HG03175 (cell line): ENCODE data around the gene C17orf113.
A peak's percentile ranks its signal among the peaks of the same experiment; 100 is the strongest.
"Not testable (repeated sequence)": the region's sequence is repeated elsewhere in the genome, so short reads cannot be mapped to it uniquely, and the experiment has no call there.

Experiments used
- ATAC-seq: cut with Tn5 transposase; IDR thresholded peaks from one replicate; pipeline ENCODE4 v1.9.1; 2021; ENCODE audit warnings: mild to moderate bottlenecking, moderate library complexity; ENCODE audit not compliant: unreplicated experiment

The C17orf113 gene

DNA sequence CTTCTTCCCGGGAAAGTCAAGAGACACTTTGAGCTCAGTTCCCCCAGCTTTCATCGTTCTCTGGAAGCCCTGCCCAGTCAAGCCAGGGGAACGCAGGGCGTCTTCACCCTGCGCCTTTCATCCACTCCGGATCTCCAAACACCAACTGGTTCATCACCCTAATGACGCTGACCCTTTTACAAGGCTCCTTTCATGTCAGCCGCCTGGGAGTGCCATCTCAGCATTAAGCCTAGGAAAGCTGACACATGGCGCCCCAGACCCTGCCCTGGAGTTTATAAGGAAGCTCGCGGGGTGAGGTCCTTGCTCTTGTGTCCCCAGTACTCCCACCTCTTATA is 32.6 kb downstream of the C17orf113 start:
- ATAC-seq = peak; percentile 6

DNA sequence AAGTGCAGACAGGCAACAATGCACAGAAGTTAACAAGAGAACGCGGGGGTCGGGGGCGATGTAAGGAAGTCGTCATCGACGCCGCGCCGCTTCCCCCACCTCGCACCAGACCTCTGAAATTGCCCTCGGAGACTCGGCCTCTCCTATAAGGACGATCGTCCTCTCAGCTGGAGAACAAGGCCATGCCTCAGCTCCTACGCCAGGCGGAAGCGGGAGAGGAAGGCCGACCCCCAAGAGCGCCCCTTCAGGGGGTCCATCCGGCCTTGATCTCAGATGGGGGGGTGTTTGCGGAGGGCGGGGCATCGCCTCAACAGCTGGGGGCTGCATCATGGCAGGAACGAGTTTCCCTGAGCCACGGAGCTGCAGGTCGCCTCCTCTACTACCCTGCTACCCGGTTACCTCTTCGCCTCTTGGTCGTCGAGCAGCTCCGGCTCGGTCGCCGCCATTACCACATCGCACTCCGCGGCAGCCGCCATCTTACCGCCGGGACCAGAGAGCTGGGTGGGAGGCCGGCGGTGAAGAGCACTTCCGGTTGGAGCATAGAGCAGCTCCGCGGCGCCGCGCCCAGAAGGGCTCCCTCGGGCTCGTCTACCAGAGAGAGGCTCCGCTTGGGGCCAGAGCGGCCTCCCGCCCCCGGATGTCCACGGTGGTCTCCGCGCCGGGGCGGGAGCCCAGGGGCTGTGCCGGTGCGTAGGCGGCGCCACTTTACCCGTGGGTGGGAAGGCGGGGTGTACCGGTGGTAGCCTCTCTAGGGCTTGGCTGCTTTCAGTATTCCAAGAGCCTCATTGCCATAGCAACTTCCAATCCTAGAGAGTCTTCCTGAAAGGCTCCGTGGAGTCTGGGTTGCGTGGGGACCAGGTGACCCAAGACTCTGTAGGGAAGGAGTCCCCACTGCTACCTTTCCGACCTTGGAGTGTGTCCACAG is 33.2 kb downstream of the C17orf113 start, which contains the start of gene DNAJC7:
Gene DNAJC7, minus strand, starts transcription at position 499 of the 925 bp plus-strand sequence. Its CDS starts 23 bp downstream, at position 476.
- peak; percentile 89 for ATAC-seq

DNA sequence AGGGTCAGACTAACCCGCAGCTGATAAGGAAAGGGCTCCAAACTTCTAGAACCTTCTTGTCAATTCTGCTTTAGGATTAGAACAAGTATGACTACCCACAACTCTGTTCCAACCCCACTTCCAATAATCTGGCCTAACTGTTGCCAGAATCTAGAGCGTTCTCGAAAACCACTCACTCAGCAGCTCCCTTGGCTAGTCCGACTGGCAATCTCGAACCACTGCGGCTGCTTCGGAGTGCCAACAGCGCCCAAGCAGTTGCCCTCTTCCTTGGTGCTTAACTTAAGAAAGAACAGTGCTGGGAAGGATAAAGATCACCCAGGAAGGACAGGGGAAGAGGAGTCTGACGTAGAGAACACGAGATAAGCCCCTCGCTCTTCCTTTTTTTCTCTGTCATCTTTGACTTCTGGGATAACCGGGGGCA is 34.0 kb downstream of the C17orf113 start:
- no peak for ATAC-seq

DNA sequence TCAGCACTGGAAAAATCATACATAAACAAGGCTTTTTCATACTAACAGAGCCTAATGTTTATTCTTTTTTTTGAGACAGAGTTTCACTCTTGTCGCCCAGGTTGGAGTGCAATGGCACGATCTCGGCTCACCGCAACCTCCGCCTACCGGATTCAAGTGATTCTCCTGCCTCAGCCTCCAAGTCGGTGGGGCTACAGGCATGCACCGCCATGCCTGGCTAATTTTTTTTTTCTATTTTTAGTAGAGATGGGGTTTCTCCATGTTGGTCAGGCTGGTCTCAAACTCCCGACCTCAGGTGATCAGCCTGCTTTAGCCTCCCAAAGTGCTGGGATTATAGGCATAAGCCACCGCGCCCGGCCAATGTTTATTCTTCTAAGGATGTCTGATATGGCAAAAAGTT is 36.7 kb downstream of the C17orf113 start:
- not testable (repeated sequence) for ATAC-seq

DNA sequence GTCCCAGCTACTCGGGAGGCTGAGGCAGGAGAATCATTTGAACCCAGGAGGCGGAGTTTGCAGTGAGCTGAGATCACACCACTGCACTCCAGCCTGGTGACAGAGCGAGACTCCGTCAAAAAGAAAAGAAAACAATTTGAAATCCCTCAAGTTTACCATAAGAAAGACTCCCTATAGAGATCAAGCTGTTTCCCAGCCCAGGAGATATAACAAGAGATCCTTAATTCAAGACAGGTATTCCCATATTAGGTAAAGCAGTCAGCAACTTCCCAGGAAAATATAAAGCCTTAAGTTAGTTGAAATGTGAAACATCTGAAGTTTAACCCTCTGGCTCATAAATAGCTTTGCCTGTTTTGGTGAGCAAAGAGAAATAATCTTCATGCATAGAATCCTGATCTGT is 38.0 kb downstream of the C17orf113 start:
- not testable (repeated sequence) for ATAC-seq

DNA sequence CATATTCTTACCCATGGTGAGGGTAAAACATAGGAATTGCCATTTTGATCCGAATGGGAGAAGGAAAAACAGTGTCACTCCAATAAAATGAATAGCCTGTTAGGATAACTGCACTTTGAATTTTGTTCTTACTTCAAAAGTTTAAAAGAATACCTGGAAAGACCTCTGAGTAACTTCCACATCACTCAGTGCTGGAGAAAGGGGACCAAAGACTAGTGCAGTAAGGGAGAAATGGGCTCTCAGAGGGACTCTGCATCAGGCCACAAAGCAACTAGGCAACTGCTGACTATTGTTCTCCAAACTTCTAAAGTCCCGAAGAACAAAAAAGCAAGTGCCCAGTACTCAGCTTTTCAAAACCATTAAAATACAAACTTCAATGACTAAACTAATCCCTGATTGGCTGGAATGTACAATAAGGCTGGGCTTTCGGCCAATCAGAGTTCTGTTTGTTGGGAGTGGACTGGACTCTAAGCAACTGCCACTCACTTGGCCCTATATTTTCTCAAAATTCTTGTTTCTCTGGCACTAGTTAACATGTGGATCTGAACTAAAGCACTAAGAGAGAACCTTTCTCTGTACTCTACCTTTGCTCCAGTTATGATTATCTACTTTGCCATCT is 39.4 kb downstream of the C17orf113 start:
- ATAC-seq = no peak

DNA sequence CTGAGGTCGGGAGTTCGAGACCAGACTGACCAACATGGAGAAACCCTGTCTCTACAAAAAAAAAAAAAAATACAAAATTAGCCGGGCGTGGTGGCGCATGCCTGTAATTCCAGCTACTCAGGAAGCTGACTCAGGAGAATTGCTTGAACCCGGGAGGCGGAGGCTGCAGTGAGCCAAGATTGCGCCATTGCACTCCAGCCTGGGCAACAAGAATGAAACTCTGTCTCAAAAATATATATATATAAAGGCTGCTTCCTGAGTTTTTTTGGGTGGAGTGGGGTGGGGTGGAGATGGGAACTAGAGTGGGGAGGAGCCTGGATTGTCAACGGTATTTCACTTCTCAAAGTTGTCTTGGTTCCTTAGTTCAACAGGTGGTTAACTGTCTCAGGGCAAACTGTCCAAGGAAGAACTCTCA is 40.1 kb downstream of the C17orf113 start:
- not testable (repeated sequence) for ATAC-seq

DNA sequence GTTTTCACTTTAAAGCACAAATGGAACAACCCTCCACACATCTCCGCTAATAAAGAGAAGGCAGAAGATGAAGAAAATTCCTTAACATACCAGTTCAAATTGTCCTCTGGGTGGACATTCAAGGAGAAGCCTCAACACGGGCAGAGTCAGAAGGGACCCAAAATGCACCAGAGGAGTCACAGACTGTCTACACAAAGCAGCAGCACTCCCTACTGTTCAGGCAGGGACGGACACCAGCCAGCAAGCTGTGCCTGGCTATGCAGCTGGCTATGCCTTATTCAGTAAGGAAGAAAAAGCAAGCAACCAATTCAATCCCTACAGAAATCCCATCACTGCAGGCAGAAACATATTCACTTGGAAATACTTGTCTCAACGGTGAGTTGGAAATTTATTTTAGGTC is 41.2 kb downstream of the C17orf113 start:
- ATAC-seq = no peak

DNA sequence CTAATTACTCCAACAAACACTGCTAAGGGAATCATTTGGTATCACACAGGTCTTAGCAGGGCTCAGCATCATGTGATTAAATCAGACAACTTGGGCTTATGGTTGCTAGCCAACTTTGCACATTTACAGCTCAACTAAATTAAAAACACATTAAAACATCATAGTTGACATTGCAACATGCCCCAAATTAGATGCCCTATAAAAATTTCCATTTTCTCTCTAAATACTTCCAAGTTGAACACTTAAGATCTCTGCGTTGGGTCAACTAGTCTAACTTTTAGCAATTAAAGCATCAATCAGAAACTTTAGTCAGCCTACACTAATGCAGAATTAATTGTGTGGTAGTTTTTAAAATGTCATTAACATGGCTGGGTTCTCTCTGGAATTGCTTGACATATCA is 45.2 kb downstream of the C17orf113 start:
- ATAC-seq = no peak

DNA sequence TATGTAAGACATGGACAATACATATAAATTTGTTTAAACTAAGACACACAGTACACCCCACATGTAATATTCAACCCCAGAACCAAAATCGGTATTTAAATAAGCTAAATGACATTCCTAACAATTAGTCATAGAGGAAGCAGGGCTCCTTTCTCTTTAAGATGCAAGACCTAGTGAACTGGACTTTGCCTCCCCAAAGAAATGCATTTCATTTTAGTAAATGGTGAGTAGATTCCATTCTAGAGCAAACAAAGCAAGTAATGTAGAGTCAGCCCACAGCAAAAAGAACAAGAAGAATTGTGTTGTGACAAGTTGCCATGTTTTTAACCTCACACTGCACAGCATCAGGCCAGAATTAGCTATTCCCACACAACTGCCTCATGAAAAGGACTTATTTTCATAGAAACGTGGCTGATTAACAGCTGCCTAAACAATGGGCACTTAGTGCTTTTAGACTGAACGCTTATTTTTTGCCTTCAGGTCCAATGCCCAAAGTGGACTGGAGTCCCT is 47.6 kb downstream of the C17orf113 start:
- ATAC-seq = no peak

DNA sequence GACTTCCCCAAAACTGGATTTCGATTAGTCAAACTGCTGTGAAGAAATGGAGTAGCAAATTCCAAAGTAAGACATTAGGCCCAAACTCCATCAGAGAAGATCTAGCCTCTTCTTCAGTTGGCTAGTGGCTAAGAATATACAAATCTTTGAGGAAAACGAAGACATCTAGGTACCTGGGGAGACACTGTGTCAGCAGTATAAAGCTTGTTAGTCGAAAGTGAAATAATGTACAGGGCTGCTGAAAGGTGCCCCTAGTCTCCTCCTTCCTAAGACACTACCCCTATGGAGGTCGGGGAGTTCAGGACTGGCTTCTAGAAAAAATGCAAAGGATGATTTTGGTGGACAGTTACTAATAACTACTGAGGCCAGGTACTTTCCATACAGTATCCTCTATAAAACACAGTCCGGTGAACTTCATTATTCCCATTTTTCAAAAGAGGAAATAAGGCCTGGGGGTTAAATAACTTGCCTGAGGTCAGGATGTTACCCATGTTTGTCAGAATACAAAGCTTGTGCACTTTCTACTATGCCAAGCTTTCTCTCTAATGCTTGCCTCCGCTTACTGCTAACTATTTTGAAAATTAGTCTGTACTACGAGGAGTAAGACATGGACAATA is 48.1 kb downstream of the C17orf113 start:
- ATAC-seq = no peak

DNA sequence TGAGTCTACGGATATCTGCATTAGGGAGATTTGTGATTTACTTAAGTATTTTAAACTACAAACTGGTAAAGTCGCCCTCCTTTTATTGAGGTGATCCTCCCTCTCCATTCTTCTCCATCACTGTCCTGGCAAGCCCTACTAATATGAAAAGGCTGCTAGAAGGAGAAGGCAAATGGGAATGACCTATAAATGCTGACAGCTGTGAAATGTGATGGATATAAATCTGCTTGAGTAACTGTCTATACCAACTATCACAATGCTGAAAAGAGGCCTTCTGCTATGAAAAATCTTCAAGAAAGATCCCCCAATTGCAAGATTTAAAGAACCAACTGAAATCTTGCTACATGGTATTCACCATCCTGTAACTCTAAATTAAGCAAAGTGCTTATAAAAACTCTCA is 48.7 kb downstream of the C17orf113 start:
- ATAC-seq = no peak

DNA sequence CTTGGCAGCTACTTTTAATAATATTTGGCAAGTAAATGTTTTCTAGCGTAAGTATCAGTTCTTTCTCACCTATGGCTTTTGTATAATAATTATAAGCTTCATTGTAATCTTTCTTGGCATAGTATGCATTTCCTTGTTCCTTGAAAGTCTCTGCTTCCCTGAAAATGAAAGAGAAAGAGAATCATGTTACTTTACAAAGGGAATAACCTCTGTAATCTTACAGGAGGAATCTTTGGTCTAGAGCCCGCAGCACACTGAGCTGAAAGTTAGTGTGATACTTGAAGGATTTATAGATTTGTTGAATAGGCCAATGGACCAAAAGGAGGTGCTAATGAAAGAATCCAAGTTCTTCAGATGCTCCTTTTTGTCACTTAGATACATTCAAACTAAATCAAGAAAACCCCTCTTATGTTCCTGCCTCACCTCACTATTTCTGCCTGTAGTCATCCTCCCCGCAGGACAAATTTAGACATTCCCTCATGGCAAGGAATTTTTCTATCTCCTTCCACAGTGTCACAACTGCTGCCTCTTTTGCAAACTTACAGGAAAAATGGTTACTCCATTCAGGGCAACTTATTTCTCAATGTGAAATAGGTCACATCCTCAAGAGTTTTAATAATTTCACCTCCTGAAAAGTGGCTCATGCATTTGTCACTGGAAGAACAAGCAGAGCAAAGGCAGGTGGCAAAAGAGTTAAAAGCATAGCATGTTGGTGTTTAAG is 49.8 kb downstream of the C17orf113 start:
- no peak for ATAC-seq

DNA sequence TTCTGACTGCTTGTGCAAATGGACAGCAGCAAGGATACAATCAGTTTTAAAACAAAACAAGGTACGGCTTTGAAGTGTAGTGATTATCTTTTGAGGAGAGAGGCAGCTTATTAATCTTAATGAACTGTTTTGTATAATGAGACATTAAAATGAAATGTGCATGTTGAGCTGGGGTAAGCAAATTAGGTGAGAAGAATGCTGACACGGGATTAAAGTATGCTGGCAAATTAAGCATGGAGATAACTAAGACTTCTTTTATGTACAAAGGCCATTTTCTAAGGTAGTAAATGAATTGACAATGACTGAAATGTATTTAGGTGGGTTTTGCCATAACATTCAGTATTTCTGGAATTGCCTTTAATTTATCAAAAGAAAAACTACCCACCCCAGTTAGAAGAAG is 51.9 kb downstream of the C17orf113 start:
- no peak for ATAC-seq

DNA sequence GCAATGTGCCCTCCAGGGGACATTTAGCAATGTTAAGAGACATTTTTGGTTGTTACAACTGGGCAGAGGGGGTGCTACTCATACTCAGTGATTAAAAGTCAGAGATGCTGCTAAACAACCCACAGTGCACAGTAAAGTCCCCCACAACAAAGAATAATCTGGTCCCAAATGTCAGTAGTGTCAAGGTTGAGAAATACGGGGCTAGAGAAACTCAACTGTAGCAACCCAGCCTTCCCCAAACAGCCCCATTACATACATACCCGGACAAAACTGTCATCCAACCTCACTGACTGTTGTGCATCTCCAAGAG is 53.6 kb downstream of the C17orf113 start:
- ATAC-seq = no peak

DNA sequence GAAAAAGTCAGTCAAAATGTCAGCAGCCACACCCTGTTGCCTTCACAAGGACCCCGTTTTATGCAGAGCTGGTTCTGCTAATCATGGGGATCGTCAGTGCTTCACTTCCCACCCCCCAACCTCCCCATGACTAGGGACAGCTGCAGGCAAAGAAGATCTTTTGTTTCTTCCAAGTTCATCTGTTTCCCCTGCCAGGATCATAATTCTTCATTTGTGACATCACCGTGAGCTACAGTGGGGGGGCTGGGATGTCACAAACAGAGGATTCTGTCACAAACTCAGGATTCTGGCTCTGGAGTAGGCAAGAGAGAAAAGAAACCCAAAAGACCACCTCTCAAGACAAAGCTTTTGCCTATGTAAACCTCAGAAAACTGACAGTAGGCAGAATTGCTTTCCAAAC is 57.8 kb downstream of the C17orf113 start:
- no peak for ATAC-seq

DNA sequence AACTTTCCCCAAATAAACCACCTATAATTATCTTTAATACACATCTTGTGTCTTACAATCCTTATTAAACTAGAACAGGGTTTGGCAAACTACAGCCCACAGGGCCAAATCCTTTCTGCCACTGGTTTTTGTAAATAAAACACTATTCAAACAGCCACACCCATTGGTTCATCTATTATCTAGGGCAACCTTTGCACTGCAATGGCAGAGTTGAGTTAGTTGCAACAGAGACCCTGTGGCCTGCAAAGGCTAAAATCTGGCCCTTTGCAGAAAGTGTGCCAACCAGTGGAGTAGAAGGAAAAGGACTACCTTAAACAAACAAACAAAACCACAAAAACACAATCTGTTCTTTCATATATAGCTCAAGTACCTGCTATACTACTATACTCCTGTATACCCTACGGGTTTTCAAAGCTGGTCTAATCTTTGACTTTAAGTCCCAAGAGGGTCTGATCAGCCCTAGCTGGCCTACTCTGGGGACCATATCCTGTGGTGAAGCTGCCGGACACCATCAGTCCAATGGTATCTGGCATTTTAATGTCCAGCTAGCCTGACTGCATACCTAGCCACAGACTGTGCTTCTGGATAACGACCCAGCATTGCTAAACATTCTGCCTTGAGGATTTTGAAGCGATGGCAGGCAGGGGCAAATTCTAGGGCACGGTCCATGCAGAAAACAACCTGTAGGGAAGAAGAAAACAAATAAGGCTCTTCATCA is 60.5 kb downstream of the C17orf113 start:
- ATAC-seq = no peak

DNA sequence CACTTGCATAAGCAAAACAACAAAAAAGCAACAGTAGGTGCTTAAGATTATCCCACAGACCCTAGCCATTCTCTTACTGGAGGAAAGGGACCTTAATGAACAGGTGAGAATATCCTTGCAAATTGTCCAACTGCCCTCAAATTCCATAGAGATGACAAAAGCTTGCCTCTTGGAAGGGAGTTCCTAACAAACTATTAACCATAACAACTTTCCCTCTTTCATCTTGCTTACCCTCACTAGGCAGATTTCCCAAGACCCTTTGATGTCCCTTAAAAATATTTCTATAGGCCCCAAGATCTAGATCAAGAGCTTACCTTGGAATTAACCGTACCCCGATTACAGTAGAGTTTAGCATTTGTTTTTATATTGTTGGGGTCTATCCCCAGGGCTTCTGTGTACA is 62.0 kb downstream of the C17orf113 start:
- no peak for ATAC-seq
